Right lobe of liver (tissue), 6 donors: ENCODE data around the gene F12. TPM values are rescaled to one million over a fixed set of nuclear protein-coding genes. Genes with fewer than 3 reads are reported as not detected.

ENCODE experiments used
- ATAC-seq, 4 donors: fragments of 200-7000 bp; cut with Tn5 transposase; one replicate each; pipeline ENCODE4 v1.9.1; 2020; ENCODE audit warnings: mild to moderate bottlenecking in 4 of 4, moderate library complexity in 4 of 4
- DNase-seq, 3 donors: peaks; one replicate each; pipeline ENCODE4 v3.0.0-alpha.2; 2020
- H3K27ac ChIP-seq, 3 donors: fragments of 200-600 bp; one replicate each; pipeline ENCODE4 v1.8.0; 2022
- H3K27me3 ChIP-seq, 2 donors: fragments of 200-600 bp; one replicate each; pipeline ENCODE4 v1.8.0; 2022
- H3K36me3 ChIP-seq, 4 donors: fragments of 200-600 bp; sonication (generic) in 1 of 4; one replicate each; pipeline versions ENCODE4 v1.5.1 to v1.8.0; 2017 to 2022; ENCODE audit warnings: control low read depth in 1 of 4
- H3K4me1 ChIP-seq, 4 donors: fragments of 200-600 bp; sonication (generic) in 1 of 4; one replicate each; pipeline versions ENCODE4 v1.5.1 to v1.8.0; 2017 to 2022; ENCODE audit warnings: control low read depth in 1 of 4
- H3K4me3 ChIP-seq, 3 donors: fragments of 200-600 bp; one replicate each; pipeline ENCODE4 v1.8.0; 2022
- H3K9me3 ChIP-seq, 4 donors: fragments of 200-600 bp; sonication (generic) in 1 of 4; one replicate each; pipeline versions ENCODE4 v1.5.1 to v1.8.0; 2017 to 2022; ENCODE audit warnings: control low read depth in 1 of 4
- POLR2A ChIP-seq: fragments of 450-650 bp; IDR thresholded peaks from one replicate; pipeline ENCODE4 v1.6.1; 2017; ENCODE audit warnings: antibody characterized with exemption, mild to moderate bottlenecking
- WGBS: methylation state at CpG from one replicate; pipeline ENCODE4 v1.1.6; 2018; ENCODE audit warnings: low coverage, low lambda C conversion rate; ENCODE audit not compliant: insufficient coverage; ENCODE audit errors: missing lambda C conversion rate; 5-methylcytosine and 5-hydroxymethylcytosine counted together
- intact Hi-C, 2 donors: fragments of 100-400 bp; cut with DNase I; formaldehyde crosslinking; loops; one replicate each; pipeline versions ENCODE4 v1.11.2 to v1.14.1; 2022
- total RNA-seq, 6 experiments: library from RNA; depleted of rRNA in 2 of 6; stranded (reverse); fragments of >200 nt in 2 of 6; fragmentation: NEBNext Ultra II Directional in 3 of 6; extraction: Animal tissue kit (Norgen Biotek cat#: 25700) in 3 of 6; gene quantifications; one replicate each; pipeline versions ENCODE4 v1.1.0 to v1.2.4, GENCODE V29; 2016 to 2023
- TF ChIP-seq, protein P1 (sequence below), 4 donors: fragments of 200-600 bp in 3 of 4; fragments of 450-650 bp in 1 of 4; IDR thresholded peaks; one replicate each; pipeline versions ENCODE4 v1.5.1 to v1.8.0; 2016 to 2022; ENCODE audit warnings: antibody characterized with exemption in 4 of 4, mild to moderate bottlenecking in 2 of 4
- donor health status: DM: no; HTN: yes; CAD: no.
- donor health status: DM: no; HTN: no; CAD: no.
- donor health status: DM: no; HTN: no; CAD: no.
- donor health status: DM: no; HTN: yes; CAD: no.
- donor health status: DM: no; HTN: yes; CAD: no.

The F12 gene
- total RNA-seq, 6 experiments from 2014 or later: 236 to 518 (median 365) TPM

DNA sequence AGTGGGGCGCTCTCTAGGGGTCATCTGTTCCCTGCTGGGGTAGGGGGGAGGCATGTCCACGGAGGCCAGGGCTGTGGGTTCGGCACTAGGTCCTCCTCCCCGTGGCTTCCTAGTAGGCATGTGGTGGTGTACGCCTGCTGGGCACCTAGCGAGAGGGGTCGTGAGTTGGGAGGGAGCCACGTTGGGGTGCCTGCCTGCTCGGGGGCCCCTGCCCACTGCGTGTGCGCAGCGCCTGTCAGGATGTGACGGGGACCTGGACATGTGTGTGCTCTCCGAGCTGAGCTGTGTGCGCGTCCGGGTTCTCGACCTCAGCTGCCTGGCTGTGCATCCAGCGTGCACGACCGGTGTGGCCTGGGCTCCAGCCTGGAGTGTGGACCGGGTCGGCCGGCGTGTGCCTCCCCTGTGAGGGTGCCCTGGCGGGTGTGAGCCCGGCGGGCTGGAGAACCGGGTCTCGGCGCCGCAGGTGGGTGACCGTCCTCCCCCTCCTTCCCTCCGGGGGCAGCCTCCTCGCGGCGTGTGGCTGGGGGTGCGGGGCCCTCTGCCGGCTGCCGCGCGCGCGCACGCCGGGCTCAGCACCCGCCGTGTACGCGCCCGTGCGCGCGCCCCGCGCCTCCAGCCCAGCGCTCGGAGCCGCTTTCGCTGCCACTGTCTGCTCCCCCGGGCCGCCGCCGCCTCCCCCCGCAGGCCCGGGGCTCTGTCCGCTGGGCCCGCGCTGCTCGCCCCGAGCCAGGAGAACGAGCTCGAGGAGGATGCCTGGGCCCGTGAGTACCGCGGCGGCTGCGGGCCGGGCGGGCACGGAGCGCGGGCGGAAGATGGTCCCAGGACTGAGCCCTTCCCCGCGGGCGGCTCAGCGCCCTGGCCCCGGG is 37.1 kb upstream of the F12 start, which contains the start of gene PRR7:
Gene PRR7 (plus strand): TSS at position 615 of the 866 bp plus-strand sequence. CDS start 8,254 bp downstream, outside the sequence.
- ATAC-seq (peak; percentile 58 to 82 (median 76)), DNase-seq (peak in 2 of 3 donors; percentile 72 to 79)
- intact Hi-C loops: no loop called here
- Histone ChIP-seq H3K27ac (peak within 1 kb of the TSS in 1 of 3 donors; percentile 29), H3K4me1 (peaks cover 0 to 18% (median 1%) of the 10 kb centered on the region in 4 donors), H3K4me3 (peak within 1 kb of the TSS; percentile 51 to 66 (median 57)), H3K27me3 (no peaks in the 10 kb centered on the region), H3K9me3 (no peaks in the 10 kb centered on the region), H3K36me3 (no peaks in the 10 kb centered on the region)
- peak; percentile 52 for TF ChIP-seq POLR2A
- TF ChIP-seq, protein P1, sequence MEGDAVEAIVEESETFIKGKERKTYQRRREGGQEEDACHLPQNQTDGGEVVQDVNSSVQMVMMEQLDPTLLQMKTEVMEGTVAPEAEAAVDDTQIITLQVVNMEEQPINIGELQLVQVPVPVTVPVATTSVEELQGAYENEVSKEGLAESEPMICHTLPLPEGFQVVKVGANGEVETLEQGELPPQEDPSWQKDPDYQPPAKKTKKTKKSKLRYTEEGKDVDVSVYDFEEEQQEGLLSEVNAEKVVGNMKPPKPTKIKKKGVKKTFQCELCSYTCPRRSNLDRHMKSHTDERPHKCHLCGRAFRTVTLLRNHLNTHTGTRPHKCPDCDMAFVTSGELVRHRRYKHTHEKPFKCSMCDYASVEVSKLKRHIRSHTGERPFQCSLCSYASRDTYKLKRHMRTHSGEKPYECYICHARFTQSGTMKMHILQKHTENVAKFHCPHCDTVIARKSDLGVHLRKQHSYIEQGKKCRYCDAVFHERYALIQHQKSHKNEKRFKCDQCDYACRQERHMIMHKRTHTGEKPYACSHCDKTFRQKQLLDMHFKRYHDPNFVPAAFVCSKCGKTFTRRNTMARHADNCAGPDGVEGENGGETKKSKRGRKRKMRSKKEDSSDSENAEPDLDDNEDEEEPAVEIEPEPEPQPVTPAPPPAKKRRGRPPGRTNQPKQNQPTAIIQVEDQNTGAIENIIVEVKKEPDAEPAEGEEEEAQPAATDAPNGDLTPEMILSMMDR (IDR thresholded peaks at IDR 0.05): peak in 3 of 4 donors; percentile 6 to 26 (median 25)
- no CpG with 5 or more reads among the region's 89 CpGs for WGBS

DNA sequence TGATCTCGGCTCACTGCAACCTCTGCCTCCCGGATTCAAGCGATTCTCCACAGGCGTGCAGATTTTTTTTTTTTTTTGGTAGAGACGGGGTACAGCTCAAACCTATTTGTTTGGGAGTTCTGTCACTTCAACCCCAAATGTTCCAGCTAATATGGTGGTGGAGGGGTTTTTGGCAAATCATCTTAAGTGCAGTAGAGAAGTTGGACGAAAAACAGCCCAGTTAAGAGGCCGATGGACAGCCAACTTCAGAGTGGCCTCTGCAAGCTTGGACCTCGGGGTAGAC is 36.5 kb upstream of the F12 start:
- TF ChIP-seq POLR2A: no peak
- TF ChIP-seq, protein P1 (IDR thresholded peaks at IDR 0.05): no peak
- Histone ChIP-seq H3K36me3 (no peaks in the 10 kb centered on the region), H3K27ac (no peak overlapping the region), H3K4me3 (no peak overlapping the region), H3K27me3 (no peaks in the 10 kb centered on the region), H3K9me3 (no peaks in the 10 kb centered on the region), H3K4me1 (peaks cover 0 to 18% (median 1%) of the 10 kb centered on the region in 4 donors)
- WGBS: 11% methylated on average over 8 of the region's 8 CpGs
- no peak for ATAC-seq
- DNase-seq: no peak
- intact Hi-C loops: no loop called here

DNA sequence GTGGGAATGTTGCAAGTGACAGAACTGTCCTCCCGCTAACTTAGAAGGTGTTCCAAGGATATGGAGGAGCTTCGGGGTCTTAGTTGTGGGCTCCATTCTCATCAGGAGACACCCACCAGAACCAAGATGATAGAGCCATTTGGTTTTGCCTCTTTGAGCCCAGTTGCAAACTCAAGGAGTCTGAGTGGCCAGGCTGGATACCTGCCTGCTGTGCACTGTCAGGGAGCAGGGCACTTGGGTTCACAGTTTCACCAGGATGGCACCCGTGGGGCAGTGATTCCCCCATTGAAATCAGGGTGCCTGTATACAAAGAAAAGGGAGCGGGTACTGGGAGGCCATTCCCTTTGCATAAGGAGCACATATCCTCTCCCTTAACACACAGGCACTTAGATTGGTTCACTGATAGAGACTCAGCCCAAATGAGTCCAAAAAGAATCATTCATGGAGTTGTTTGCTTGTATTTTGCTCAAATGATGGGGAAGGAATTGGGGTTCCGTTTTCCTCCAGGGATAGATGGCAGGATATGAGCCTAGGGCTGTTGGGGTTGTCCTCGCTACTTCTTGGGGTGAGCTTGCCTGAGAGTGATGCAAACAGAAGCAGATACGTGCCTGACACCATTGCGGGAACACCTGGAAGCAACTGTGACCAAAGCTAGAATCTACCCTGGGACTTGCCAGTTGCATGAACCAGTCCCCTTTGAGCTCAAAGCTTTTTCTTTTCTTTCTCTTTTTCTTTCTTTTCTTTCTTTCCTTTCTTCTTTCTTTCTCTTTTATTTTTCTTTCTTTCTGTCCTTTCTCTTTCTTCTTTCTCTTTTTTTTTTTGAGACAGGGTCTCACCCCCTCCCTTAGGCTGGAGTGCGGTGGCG is 35.9 kb upstream of the F12 start:
- H3K27ac ChIP-seq: no peak overlapping the region
- intact Hi-C loops: no loop called here
- no peaks in the 10 kb centered on the region for H3K27me3 ChIP-seq
- peaks cover 0 to 18% (median 1%) of the 10 kb centered on the region in 4 donors for H3K4me1 ChIP-seq
- WGBS: 64% methylated on average over 8 of the region's 10 CpGs
- no peaks in the 10 kb centered on the region for H3K9me3 ChIP-seq
- no peaks in the 10 kb centered on the region for H3K36me3 ChIP-seq
- ATAC-seq: no peak
- TF ChIP-seq, protein P1 (IDR thresholded peaks at IDR 0.05): no peak
- no peak for TF ChIP-seq POLR2A
- H3K4me3 ChIP-seq: no peak overlapping the region
- DNase-seq: no peak

DNA sequence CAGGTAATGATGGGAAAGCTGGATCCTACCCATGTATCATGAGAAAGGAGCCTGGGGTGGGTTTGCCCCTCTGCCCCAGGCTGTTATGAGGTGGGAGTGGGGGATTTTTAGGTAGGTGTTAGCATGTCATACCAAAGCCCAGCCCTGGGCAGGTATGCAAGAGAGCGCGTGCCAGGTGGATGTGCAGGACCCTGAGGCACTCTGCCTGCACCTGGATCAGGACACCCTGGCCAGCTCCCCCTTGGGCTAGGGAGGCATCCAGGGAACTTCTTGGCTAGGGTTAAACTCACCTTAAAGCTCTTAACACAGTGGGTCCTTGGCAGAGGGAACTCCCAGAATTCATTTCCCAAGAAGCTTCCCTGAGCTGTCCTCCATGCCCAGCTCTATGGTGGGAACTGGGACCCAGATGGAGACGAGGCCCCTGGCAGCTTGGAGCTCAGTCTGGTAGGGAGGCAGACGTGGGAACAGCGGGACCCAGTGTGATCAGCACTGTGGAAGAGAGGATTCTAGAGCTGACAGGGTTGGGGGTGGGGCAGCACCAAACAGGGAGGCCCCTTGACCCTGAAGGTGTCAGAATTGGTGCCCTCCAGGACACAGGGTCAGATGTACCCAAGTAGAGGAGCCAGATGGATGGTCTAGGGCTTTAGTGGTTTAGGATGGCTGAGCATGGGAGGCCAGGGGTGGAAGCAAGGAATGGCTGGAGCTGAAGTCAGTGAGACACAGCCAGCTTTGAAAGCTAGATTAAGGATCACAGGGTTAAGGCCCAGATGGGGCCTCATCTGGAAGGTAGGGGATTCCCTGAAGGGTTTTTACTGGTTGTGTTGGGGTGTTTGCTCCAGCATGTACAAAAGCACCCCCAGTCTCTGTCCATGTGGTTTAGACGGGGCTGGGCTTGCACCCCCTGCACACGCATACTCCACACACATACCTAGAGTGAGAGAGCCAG is 35.0 kb upstream of the F12 start:
- Histone ChIP-seq H3K36me3 (no peaks in the 10 kb centered on the region), H3K27ac (no peak overlapping the region), H3K27me3 (no peaks in the 10 kb centered on the region), H3K4me1 (peaks cover 0 to 18% (median 1%) of the 10 kb centered on the region in 4 donors), H3K4me3 (no peak overlapping the region), H3K9me3 (no peaks in the 10 kb centered on the region)
- no peak for ATAC-seq
- intact Hi-C loops: no loop called here
- TF ChIP-seq POLR2A: no peak
- TF ChIP-seq, protein P1 (IDR thresholded peaks at IDR 0.05): no peak
- DNase-seq: no peak
- 56% methylated on average over 3 of the region's 7 CpGs for WGBS
